DOHH2 (cell line): Measurements from ENCODE around the gene TMPRSS2.

Experiments
- EZH2phosphoT487 ChIP-seq: fragments of 200-600 bp; sonication (generic); IDR thresholded peaks from 2 replicates; pipeline ENCODE4 v1.6.1; 2017; ENCODE audit warnings: borderline replicate concordance, mild to moderate bottlenecking, antibody characterized with exemption, low read length, moderate library complexity, mixed read lengths
- TF ChIP-seq, protein P1 (sequence below): fragments of 200-600 bp; sonication (generic); IDR thresholded peaks from one replicate; pipeline ENCODE4 v1.5.1; 2014; ENCODE audit warnings: antibody characterized with exemption, mild to moderate bottlenecking, low read depth, low read length; ENCODE audit not compliant: poor library complexity, severe bottlenecking

DNA sequence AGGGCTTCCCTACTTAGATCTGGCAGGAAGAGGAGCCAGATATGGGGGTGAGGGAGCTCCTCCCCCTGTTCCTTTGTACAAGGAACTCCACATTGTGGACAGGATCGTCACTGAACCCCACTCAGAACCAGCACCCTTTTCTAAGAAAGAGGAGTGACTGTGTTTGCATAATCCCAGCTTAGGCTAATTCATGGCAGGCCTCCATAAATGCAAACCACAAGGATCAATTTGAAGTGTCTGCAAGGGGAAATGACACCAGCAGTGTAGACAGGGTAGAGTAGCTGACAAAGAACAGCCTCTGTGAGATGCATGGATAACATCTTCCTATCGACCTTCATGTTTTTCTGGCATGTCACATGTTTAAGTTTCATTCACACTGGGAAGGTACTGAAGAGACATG, 70.2 kb downstream of the TMPRSS2 start:
- TF ChIP-seq, protein P1, sequence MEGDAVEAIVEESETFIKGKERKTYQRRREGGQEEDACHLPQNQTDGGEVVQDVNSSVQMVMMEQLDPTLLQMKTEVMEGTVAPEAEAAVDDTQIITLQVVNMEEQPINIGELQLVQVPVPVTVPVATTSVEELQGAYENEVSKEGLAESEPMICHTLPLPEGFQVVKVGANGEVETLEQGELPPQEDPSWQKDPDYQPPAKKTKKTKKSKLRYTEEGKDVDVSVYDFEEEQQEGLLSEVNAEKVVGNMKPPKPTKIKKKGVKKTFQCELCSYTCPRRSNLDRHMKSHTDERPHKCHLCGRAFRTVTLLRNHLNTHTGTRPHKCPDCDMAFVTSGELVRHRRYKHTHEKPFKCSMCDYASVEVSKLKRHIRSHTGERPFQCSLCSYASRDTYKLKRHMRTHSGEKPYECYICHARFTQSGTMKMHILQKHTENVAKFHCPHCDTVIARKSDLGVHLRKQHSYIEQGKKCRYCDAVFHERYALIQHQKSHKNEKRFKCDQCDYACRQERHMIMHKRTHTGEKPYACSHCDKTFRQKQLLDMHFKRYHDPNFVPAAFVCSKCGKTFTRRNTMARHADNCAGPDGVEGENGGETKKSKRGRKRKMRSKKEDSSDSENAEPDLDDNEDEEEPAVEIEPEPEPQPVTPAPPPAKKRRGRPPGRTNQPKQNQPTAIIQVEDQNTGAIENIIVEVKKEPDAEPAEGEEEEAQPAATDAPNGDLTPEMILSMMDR: no peak
- TF ChIP-seq EZH2phosphoT487: no peak
